Measurements from ENCODE around the gene RAB20. TPM values are rescaled to one million over a fixed set of nuclear protein-coding genes. Genes with fewer than 3 reads are reported as not detected.
"Not testable (repeated sequence)": the region's sequence is repeated elsewhere in the genome, so short reads cannot be mapped to it uniquely, and the experiment has no call there.

Gene RAB20
- total RNA-seq, 1 donor from 2014 or later, result 3.8 TPM

- no peak for DNase-seq (ENCODE audit: low spot score, unreplicated experiment)
- TF ChIP-seq CTCF (IDR thresholded peaks at IDR 0.05; ENCODE audit: unreplicated experiment), result no peak
- Mint-ChIP-seq H3K27ac (no peak overlapping the region), H3K4me3 (ENCODE audit: low read depth) (no peak overlapping the region), H3K9me3 (ENCODE audit: low read depth) (no peaks in the 10 kb centered on the region), H3K36me3 (ENCODE audit: insufficient read depth) (peaks cover 14% of the 10 kb centered on the region), H3K4me1 (ENCODE audit: low read depth) (peaks cover 1% of the 10 kb centered on the region), H3K27me3 (no peaks in the 10 kb centered on the region)
Observed at GRCh38 chr13:110493613-110494012, 67.9 kb downstream of the RAB20 start.

DNA sequence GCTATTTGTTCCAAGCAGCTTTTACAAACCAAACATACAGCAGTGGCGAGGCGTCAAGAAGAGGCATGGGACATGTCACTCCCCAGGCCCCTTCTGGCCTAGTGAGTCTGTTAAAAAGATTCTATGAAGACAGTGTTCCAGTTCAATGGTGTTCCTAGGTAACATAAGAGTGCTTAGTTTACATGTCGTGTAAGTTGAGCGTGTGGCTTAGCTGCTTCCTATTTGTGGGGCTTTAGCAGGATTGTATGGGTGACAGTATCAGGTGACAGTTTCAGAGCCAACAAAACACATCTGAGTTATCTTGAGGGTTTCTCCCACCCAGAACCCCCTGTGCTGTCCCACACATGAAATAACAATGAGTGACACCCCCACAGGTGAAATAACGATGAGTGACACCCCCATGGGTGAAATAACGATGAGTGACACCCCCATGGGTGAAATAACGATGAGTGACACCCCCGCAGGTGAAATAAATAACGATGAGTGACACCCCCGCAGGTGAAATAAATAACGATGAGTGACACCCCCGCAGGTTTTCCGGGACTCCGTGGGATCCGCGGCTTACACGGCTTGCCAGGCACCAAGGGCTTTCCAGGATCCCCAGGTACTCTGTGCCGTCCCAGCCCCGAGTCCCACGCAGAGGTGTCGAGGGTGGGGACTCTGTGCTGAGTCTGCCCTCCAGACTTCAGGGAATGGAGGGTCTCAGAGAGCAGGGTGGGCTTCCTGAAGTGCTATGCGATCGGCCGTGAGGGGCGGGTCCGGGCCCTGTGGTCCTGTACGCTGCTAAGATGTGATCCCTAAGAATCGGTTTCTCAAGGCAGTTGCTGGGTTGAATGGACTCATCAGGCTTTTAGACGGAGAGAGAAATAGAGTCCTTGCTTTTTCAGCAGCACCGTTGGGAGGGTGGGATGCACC lies 68.6 kb downstream of the RAB20 start:
- DNase-seq (ENCODE audit: low spot score, unreplicated experiment), result no peak
- Mint-ChIP-seq H3K27ac (no peak overlapping the region), H3K27me3 (no peaks in the 10 kb centered on the region), H3K9me3 (ENCODE audit: low read depth) (no peaks in the 10 kb centered on the region), H3K36me3 (ENCODE audit: insufficient read depth) (peaks cover 9% of the 10 kb centered on the region), H3K4me3 (ENCODE audit: low read depth) (no peak overlapping the region), H3K4me1 (ENCODE audit: low read depth) (peaks cover 1% of the 10 kb centered on the region)
- TF ChIP-seq CTCF (IDR thresholded peaks at IDR 0.05; ENCODE audit: unreplicated experiment), result no peak

DNA sequence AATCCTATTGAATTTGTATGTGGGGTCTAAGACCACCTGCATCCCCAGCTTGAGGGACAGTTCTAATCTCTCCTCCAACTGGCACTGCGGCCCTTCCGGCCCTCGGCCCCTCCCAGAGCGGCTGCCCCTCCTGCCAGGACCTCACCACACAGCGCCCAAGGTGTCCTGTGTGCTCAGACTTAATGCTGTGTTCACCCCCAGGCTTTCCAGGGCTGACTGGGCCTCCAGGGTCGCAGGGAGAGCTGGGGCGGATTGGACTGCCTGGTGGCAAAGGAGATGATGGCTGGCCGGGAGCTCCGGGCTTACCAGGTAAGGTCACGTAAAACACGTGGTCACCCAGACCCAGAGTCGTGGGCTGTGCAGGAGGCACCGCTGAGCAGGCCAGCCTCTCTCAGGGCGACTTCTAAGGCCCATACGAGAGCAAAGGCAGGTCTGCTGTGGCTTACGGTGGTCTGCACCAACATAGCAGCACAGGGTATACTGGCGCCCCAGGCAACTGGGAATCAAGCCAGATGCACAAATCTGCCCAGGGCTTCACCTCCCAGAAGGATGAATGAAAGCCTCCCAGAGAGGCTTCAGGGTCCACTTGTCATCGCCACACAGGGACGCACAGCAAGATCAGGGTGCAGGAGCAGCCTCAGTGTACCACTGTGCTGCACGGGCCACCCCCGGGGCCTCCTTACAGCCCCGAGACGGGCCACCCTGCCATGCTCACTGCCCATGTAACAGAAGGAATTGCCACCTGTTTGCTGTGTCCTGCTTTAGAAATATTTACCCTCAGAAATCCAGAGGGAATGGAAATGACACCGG lies 69.4 kb downstream of the RAB20 start:
- no peak overlapping the region for H3K4me3 Mint-ChIP-seq (ENCODE audit: low read depth)
- peaks cover 1% of the 10 kb centered on the region for H3K4me1 Mint-ChIP-seq (ENCODE audit: low read depth)
- H3K27ac Mint-ChIP-seq, result no peak overlapping the region
- TF ChIP-seq CTCF (IDR thresholded peaks at IDR 0.05; ENCODE audit: unreplicated experiment), result no peak
- H3K9me3 Mint-ChIP-seq (ENCODE audit: low read depth), result no peaks in the 10 kb centered on the region
- no peaks in the 10 kb centered on the region for H3K27me3 Mint-ChIP-seq
- H3K36me3 Mint-ChIP-seq (ENCODE audit: insufficient read depth), result peaks cover 9% of the 10 kb centered on the region
- no peak for DNase-seq (ENCODE audit: low spot score, unreplicated experiment)

DNA sequence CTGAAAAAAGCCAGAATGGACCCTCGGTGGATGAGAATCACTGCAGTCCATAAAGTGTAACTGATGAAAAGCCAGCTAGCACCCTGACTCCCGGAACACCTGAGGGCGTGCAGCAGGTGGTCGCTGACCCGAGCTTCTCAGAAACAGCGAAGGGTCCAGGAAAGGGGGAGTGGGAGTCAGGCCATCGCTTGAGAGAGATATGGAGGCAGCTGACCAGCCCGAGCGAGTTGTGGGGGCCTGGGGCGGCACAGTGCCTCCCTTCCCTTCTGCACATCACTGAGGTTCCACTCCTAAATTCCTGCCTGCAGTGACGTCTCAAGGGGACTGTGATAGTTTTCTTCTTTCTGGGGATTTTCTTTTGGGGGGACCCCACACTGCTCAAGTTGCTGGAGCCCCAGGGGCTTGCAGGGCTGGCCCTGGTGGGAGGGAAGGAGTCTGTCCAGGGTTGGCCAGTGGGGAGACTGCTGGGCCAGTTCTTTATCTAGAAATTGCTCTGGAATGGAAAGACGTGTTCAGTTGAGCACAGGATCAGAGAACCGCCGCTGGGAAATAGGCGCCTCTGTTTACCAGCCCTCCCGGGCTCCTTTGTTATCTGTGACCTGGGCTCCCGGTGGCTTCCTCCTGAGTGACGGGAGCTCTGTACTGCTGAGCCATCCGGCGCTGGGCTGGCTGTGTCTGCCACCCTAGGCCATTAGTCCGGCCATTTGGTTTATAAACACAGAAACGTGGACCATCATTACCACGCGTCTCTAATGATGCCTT lies 71.3 kb downstream of the RAB20 start:
- no peaks in the 10 kb centered on the region for H3K9me3 Mint-ChIP-seq (ENCODE audit: low read depth)
- no peak for TF ChIP-seq CTCF (IDR thresholded peaks at IDR 0.05; ENCODE audit: unreplicated experiment)
- peaks cover 9% of the 10 kb centered on the region for H3K36me3 Mint-ChIP-seq (ENCODE audit: insufficient read depth)
- H3K27ac Mint-ChIP-seq, result no peak overlapping the region
- no peak for DNase-seq (ENCODE audit: low spot score, unreplicated experiment)
- peaks cover 1% of the 10 kb centered on the region for H3K4me1 Mint-ChIP-seq (ENCODE audit: low read depth)
- no peak overlapping the region for H3K4me3 Mint-ChIP-seq (ENCODE audit: low read depth)
- no peaks in the 10 kb centered on the region for H3K27me3 Mint-ChIP-seq

DNA sequence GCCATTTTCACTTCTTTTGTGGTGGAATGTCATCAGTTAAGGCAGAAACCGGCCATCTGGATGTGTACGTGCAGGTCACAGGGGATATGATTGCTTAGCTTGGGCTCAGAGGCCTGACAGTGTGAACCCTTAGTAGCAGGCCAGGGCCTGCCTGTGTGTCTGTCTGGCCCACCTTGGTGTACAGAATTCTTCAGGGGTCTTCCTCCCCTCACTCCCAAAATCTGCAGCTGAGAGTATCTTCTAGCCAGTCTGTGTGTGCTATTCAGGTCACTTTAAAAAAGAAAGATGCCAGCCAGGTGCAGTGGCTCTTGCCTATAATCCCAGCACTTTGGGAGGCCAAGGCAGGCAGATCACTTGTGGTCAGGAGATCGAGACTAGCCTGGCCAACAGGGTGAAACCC lies 74.6 kb downstream of the RAB20 start:
- H3K36me3 Mint-ChIP-seq (ENCODE audit: insufficient read depth); H3K4me3 Mint-ChIP-seq (ENCODE audit: low read depth); H3K4me1 Mint-ChIP-seq (ENCODE audit: low read depth); H3K27ac Mint-ChIP-seq; H3K9me3 Mint-ChIP-seq (ENCODE audit: low read depth); DNase-seq (ENCODE audit: low spot score, unreplicated experiment); H3K27me3 Mint-ChIP-seq: not testable (repeated sequence)
